Spleen (tissue), 11 donors: ENCODE results near the gene TENM4. TPM values are rescaled to one million over a fixed set of nuclear protein-coding genes. Genes with fewer than 3 reads are reported as not detected.

Experiments
- DNase-seq: peaks from one replicate; pipeline ENCODE4 v3.0.0-alpha.2; 2020
- H3K27ac ChIP-seq, 8 donors: fragments of 200-600 bp; sonication (generic) in 7 of 8; 1 replicate in 4 of 8; 2 replicates in 4 of 8; pipeline versions ENCODE4 v1.5.0 to v1.8.0; 2016 to 2021; ENCODE audit warnings: inconsistent platforms in 4 of 8, mild to moderate bottlenecking in 4 of 8, moderate library complexity in 1 of 8
- H3K27me3 ChIP-seq, 7 donors: fragments of 200-600 bp; sonication (generic) in 6 of 7; replicated peaks in 1 of 7; 1 replicate in 4 of 7; 2 replicates in 3 of 7; pipeline versions ENCODE4 v1.5.0 to v1.8.0; 2016 to 2021; ENCODE audit warnings: inconsistent platforms in 3 of 7, mild to moderate bottlenecking in 1 of 7
- H3K36me3 ChIP-seq, 6 donors: fragments of 200-600 bp; sonication (generic) in 5 of 6; 1 replicate in 4 of 6; 2 replicates in 2 of 6; pipeline versions ENCODE4 v1.5.0 to v1.8.0; 2016 to 2021; ENCODE audit warnings: inconsistent platforms in 2 of 6
- H3K4me1 ChIP-seq, 6 donors: fragments of 200-600 bp; sonication (generic) in 5 of 6; 1 replicate in 3 of 6; 2 replicates in 3 of 6; pipeline versions ENCODE4 v1.5.0 to v1.8.0; 2016 to 2021; ENCODE audit warnings: inconsistent platforms in 3 of 6
- H3K4me3 ChIP-seq, 8 donors: fragments of 200-600 bp; sonication (generic) in 7 of 8; 1 replicate in 4 of 8; 2 replicates in 4 of 8; pipeline versions ENCODE4 v1.5.0 to v1.8.0; 2016 to 2021; ENCODE audit warnings: inconsistent platforms in 4 of 8, mild to moderate bottlenecking in 4 of 8, moderate library complexity in 2 of 8
- H3K9me3 ChIP-seq, 8 donors: fragments of 200-600 bp; sonication (generic) in 7 of 8; 1 replicate in 4 of 8; 2 replicates in 4 of 8; pipeline versions ENCODE4 v1.5.0 to v1.8.0; 2016 to 2021; ENCODE audit warnings: inconsistent platforms in 4 of 8
- CTCF ChIP-seq, 11 experiments: fragments of 200-600 bp in 7 of 11; fragments of 450-650 bp in 4 of 11; sonication (generic) in 4 of 11; IDR thresholded peaks in 8 of 11; conservative IDR thresholded peaks in 3 of 11; 1 replicate in 7 of 11; 2 replicates in 4 of 11; pipeline versions ENCODE4 v1.4.0 to v1.8.0; 2016 to 2021; ENCODE audit warnings: antibody characterized with exemption in 11 of 11, inconsistent platforms in 4 of 11, mild to moderate bottlenecking in 1 of 11
- POLR2A ChIP-seq, 3 donors: fragments of 450-650 bp; IDR thresholded peaks; one replicate each; pipeline ENCODE4 v1.5.1; 2017; ENCODE audit warnings: antibody characterized with exemption in 3 of 3, mild to moderate bottlenecking in 1 of 3
- POLR2AphosphoS5 ChIP-seq, 3 donors: sonication (generic); formaldehyde crosslinking; IDR thresholded peaks; one replicate each; pipeline ENCODE4 v1.5.1; 2017; ENCODE audit warnings: antibody characterized with exemption in 3 of 3
- WGBS, 5 donors: extraction: QIAGEN DNeasy Blood & Tissue Kit in 3 of 5; methylation state at CpG; one replicate each; pipeline versions ENCODE4 v1.1.5 to v1.1.7; 2013 to 2018; 5-methylcytosine and 5-hydroxymethylcytosine counted together
- intact Hi-C: fragments of 100-400 bp; cut with DNase I; formaldehyde crosslinking; loops from one replicate; pipeline ENCODE4 v1.15.0; 2023; ENCODE audit warnings: low total_unique reads
- polyA plus RNA-seq, 3 donors: library from polyadenylated mRNA; stranded (reverse); fragments of 200-250 nt; gene quantifications; one replicate each; pipeline ENCODE4 v1.2.1, GENCODE V29; 2013
- total RNA-seq, 7 donors: library from RNA; depleted of rRNA in 3 of 7; stranded (reverse); fragments of >200 nt in 3 of 7; fragmentation: NEBNext Ultra II Directional in 4 of 7; extraction: Animal tissue kit (Norgen Biotek cat#: 25700) in 4 of 7; gene quantifications; one replicate each; pipeline versions ENCODE4 v1.1.0 to v1.2.1, GENCODE V29; 2016 to 2021
- donor health status: healthy with polysubstance abuse.
- donor health status: DM: no; HTN: no; CAD: no; lungs with moderate emphysema.
- donor health status: DM: no; HTN: no; CAD: no.
- donor health status: Bipolar disorder and iron deficiency.
- donor health status: healthy.
- donor health status: DM: no; HTN: no; CAD: no.
- donor health status: DM: yes; HTN: yes; CAD: no.

TENM4 gene
- total and polyA plus RNA-seq, 10 donors, result 0.09 to 4.5 (median 1.2) TPM

- intact Hi-C loops, result no loop called here
- H3K9me3 ChIP-seq, result no peaks in the 10 kb centered on the region
- no peak overlapping the region for H3K27ac ChIP-seq
- no peak overlapping the region for H3K4me3 ChIP-seq
- H3K36me3 ChIP-seq, result no peaks in the 10 kb centered on the region
- TF ChIP-seq POLR2AphosphoS5 (IDR thresholded peaks at IDR 0.05), result no peak
- no peak for TF ChIP-seq POLR2A (IDR thresholded peaks at IDR 0.05)
- TF ChIP-seq CTCF (IDR thresholded peaks at IDR 0.05 in 8 of 11, conservative IDR thresholded peaks at IDR 0.05 in 3 of 11), result no peak
- no peaks in the 10 kb centered on the region for H3K4me1 ChIP-seq
- no peak for DNase-seq
- peaks cover 0 to 16% (median 0%) of the 10 kb centered on the region in 7 donors for H3K27me3 ChIP-seq
Measured at GRCh38 chr11:79453617-79454016, 12.8 kb upstream of the TENM4 start.

GRCh38 chr11:79449040-79449439 lies 8.2 kb upstream of the TENM4 start:
- no peak for DNase-seq
- Histone ChIP-seq H3K27ac (no peak overlapping the region), H3K27me3 (peaks cover 0 to 19% (median 0%) of the 10 kb centered on the region in 7 donors), H3K4me3 (no peak overlapping the region), H3K9me3 (no peaks in the 10 kb centered on the region), H3K36me3 (no peaks in the 10 kb centered on the region), H3K4me1 (no peaks in the 10 kb centered on the region)
- WGBS, 5 donors, result 59 to 81% (median 75%) methylated on average over 5 of the region's 5 CpGs
- TF ChIP-seq CTCF (IDR thresholded peaks at IDR 0.05 in 8 of 11, conservative IDR thresholded peaks at IDR 0.05 in 3 of 11) (no peak), POLR2A (IDR thresholded peaks at IDR 0.05) (no peak), POLR2AphosphoS5 (IDR thresholded peaks at IDR 0.05) (no peak)
- intact Hi-C loops, result no loop called here

GRCh38 chr11:79447038-79447786 lies 6.4 kb upstream of the TENM4 start:
- H3K36me3 ChIP-seq, result no peaks in the 10 kb centered on the region
- peaks cover 0 to 5% (median 0%) of the 10 kb centered on the region in 8 donors for H3K9me3 ChIP-seq
- no peak overlapping the region for H3K4me3 ChIP-seq
- no peak overlapping the region for H3K27ac ChIP-seq
- WGBS, 5 donors, result 36 to 46% (median 41%) methylated on average over 5 of the region's 5 CpGs
- DNase-seq, result no peak
- peaks cover 0 to 37% (median 3%) of the 10 kb centered on the region in 7 donors for H3K27me3 ChIP-seq
- intact Hi-C loops, result no loop called here
- TF ChIP-seq POLR2AphosphoS5 (IDR thresholded peaks at IDR 0.05), result no peak
- TF ChIP-seq POLR2A (IDR thresholded peaks at IDR 0.05), result no peak
- H3K4me1 ChIP-seq, result no peaks in the 10 kb centered on the region

GRCh38 chr11:79444923-79445322 lies 4.1 kb upstream of the TENM4 start:
- peaks cover 2 to 21% (median 15%) of the 10 kb centered on the region in 6 donors for H3K4me1 ChIP-seq
- peaks cover 0 to 5% (median 0%) of the 10 kb centered on the region in 8 donors for H3K9me3 ChIP-seq
- H3K27ac ChIP-seq, result no peak overlapping the region
- TF ChIP-seq POLR2A (IDR thresholded peaks at IDR 0.05) (no peak), CTCF (IDR thresholded peaks at IDR 0.05 in 8 of 11, conservative IDR thresholded peaks at IDR 0.05 in 3 of 11) (no peak)
- 42 to 63% (median 52%) methylated on average over 1 of the region's 1 CpG for WGBS, 5 donors
- intact Hi-C loops, result no loop called here
- H3K27me3 ChIP-seq, result peaks cover 0 to 56% (median 19%) of the 10 kb centered on the region in 7 donors
- no peak for DNase-seq
- no peaks in the 10 kb centered on the region for H3K36me3 ChIP-seq
- H3K4me3 ChIP-seq, result no peak overlapping the region
